OCI-LY3 (cell line): ENCODE data around the gene CD2BP2.

Source experiments
- CTCF ChIP-seq: fragments of 200-600, 300-600 bp; sonication (generic); IDR thresholded peaks from 2 replicates; pipeline ENCODE4 v1.5.1; 2014; ENCODE audit warnings: antibody characterized with exemption, low read length, low read depth
- EZH2phosphoT487 ChIP-seq: fragments of 200-600 bp; shearing (Covaris generic); IDR thresholded peaks from 2 replicates; pipeline ENCODE4 v1.6.1; 2018; ENCODE audit warnings: antibody characterized with exemption, mixed run types, low read depth

GRCh38 chr16:30398661-30399434, 43.7 kb upstream of the CD2BP2 start:
- TF ChIP-seq CTCF (no peak), EZH2phosphoT487 (no peak)
